HepG2 (cell line): Measurements from ENCODE around the gene NATD1. TPM values are rescaled to one million over a fixed set of nuclear protein-coding genes. Genes with fewer than 3 reads are reported as not detected.

Source experiments
- CSRNP2 ChIP-seq: sonication (generic); formaldehyde crosslinking; conservative IDR thresholded peaks from 2 replicates; pipeline ENCODE4 v1.8.0; 2022; ENCODE audit warnings: low read depth, missing genetic modification reagents
- HDAC6 ChIP-seq: fragments of 200-600 bp; sonication (generic); IDR thresholded peaks from 2 replicates; pipeline ENCODE4 v1.7.0; 2017; ENCODE audit warnings: mild to moderate bottlenecking, antibody characterized with exemption, low read length, low read depth
- HNF4A ChIP-seq: sonication (generic); formaldehyde crosslinking; IDR thresholded peaks from 2 replicates; pipeline ENCODE4 v1.4.0; 2020; ENCODE audit warnings: missing genetic modification reagents
- NR2C2 ChIP-seq: sonication (generic); formaldehyde crosslinking; IDR thresholded peaks from 2 replicates; pipeline ENCODE4 v1.4.0; 2020; ENCODE audit warnings: missing genetic modification reagents, mild to moderate bottlenecking, moderate library complexity, borderline replicate concordance
- ZBTB1 ChIP-seq: sonication (generic); formaldehyde crosslinking; IDR thresholded peaks from 2 replicates; pipeline ENCODE4 v1.4.0; 2020; ENCODE audit warnings: missing genetic modification reagents, borderline replicate concordance
- ZBTB8A ChIP-seq: sonication (generic); formaldehyde crosslinking; IDR thresholded peaks from 2 replicates; pipeline ENCODE4 v1.4.0; 2020; ENCODE audit warnings: mild to moderate bottlenecking, low read depth, missing genetic modification reagents, borderline replicate concordance
- ZNF138 ChIP-seq: sonication (generic); formaldehyde crosslinking; IDR thresholded peaks from 2 replicates; pipeline ENCODE4 v1.5.0; 2020; ENCODE audit warnings: mild to moderate bottlenecking, low read depth, missing genetic modification reagents
- ZNF326 ChIP-seq: sonication (generic); formaldehyde crosslinking; IDR thresholded peaks from 2 replicates; pipeline ENCODE4 v1.4.0; 2020; ENCODE audit warnings: missing genetic modification reagents, borderline replicate concordance
- ZNF543 ChIP-seq: sonication (generic); formaldehyde crosslinking; IDR thresholded peaks from 2 replicates; pipeline ENCODE4 v1.4.0; 2020; ENCODE audit warnings: mild to moderate bottlenecking, missing genetic modification reagents
- ZNF660 ChIP-seq: sonication (generic); formaldehyde crosslinking; IDR thresholded peaks from 2 replicates; pipeline ENCODE4 v1.5.1; 2020; ENCODE audit warnings: mild to moderate bottlenecking, low read depth, missing genetic modification reagents, borderline replicate concordance
- polyA plus RNA-seq, 8 experiments: library from polyadenylated mRNA; depleted of rRNA in 3 of 8; stranded (reverse) in 7 of 8; unstranded in 1 of 8; fragments of >200 nt; fragmentation: Illumina TruSeq in 4 of 8; extraction: Trizol in 4 of 8; gene quantifications; 2 replicates each; pipeline versions ENCODE4 v1.2.1 to v1.2.3, GENCODE V29; 2011 to 2016; ENCODE audit warnings: low read depth in 4 of 8, missing spikeins in 1 of 8, mixed read lengths in 1 of 8; ENCODE audit not compliant: insufficient read depth in 1 of 8
- total RNA-seq, 5 experiments: library from RNA; depleted of rRNA; stranded (reverse); fragments of >200 nt; fragmentation: Illumina TruSeq; extraction: Trizol; gene quantifications; 2 replicates each; pipeline ENCODE4 v1.2.3, GENCODE V29; 2016; ENCODE audit warnings: low read depth in 1 of 5
- TF ChIP-seq, protein P1 (sequence below): sonication (generic); formaldehyde crosslinking; IDR thresholded peaks from 2 replicates; pipeline ENCODE4 v1.4.0; 2020; ENCODE audit warnings: missing genetic modification reagents
- TF ChIP-seq, protein P2 (sequence below), 2 experiments: sonication (generic) in 1 of 2; formaldehyde crosslinking in 1 of 2; IDR thresholded peaks; 2 replicates each; pipeline versions ENCODE4 v1.5.1 to v1.6.1; 2011 to 2020; ENCODE audit warnings: borderline replicate concordance in 1 of 2, low read depth in 1 of 2, low read length in 1 of 2, mild to moderate bottlenecking in 1 of 2, missing genetic modification reagents in 1 of 2, moderate library complexity in 1 of 2
- TF ChIP-seq, protein P3 (sequence below): sonication (generic); formaldehyde crosslinking; IDR thresholded peaks from 2 replicates; pipeline ENCODE4 v1.4.0; 2020; ENCODE audit warnings: mild to moderate bottlenecking, missing genetic modification reagents
- TF ChIP-seq, protein P4 (sequence below): sonication (generic); formaldehyde crosslinking; IDR thresholded peaks from 2 replicates; pipeline ENCODE4 v1.4.0; 2020; ENCODE audit warnings: mild to moderate bottlenecking, low read depth, missing genetic modification reagents
- TF ChIP-seq, protein P5 (sequence below): sonication (generic); formaldehyde crosslinking; IDR thresholded peaks from 2 replicates; pipeline ENCODE4 v1.5.0; 2020; ENCODE audit warnings: missing genetic modification reagents

NATD1 gene
- total and polyA plus RNA-seq, 2 of the 13 experiments (the other 11 are each of a cell fraction or from before 2014, with no cell fraction given): 0.31 to 2.3 TPM

DNA sequence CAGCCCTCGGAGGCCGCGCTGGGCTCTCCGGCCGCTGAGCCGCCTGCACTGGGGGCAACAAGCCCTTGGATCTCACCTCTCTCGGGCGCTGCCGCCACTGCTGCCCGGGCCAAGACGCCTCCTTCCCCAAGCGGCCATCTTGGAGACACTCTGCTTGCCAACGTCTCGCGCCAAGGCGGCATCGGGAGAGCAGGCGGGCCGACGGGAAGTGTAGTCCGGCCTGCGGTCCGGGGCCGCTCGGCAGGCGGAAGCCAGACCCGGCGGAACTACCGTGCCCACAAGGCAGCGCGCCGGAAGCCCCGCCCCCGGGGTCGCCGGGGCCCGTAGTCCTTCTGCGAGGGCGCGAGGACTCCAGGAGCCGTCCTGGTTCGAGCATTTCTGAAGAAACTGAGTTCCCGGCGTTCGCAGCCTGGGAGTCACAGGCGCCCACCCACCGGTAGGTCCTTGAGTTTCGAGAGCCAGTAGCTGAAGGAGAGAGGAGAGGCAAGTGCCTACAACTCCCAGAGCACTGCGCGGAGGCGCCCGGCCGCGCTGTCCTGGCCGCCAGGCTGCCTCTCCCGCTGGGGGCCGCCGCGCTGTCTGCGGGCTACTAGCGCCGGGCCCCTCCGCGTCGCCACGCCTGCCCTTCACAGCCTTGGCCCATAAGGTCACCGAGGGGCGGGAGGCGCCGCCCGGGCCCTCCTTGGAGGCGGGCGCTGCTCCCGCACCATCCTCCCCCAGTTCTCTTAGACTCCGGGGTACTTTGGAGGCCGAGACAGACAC lies 39.0 kb downstream of the NATD1 start, which contains the start of gene TMEM11 (continued):
- peak; percentile 74 for TF ChIP-seq ZNF543
- TF ChIP-seq, protein P1, sequence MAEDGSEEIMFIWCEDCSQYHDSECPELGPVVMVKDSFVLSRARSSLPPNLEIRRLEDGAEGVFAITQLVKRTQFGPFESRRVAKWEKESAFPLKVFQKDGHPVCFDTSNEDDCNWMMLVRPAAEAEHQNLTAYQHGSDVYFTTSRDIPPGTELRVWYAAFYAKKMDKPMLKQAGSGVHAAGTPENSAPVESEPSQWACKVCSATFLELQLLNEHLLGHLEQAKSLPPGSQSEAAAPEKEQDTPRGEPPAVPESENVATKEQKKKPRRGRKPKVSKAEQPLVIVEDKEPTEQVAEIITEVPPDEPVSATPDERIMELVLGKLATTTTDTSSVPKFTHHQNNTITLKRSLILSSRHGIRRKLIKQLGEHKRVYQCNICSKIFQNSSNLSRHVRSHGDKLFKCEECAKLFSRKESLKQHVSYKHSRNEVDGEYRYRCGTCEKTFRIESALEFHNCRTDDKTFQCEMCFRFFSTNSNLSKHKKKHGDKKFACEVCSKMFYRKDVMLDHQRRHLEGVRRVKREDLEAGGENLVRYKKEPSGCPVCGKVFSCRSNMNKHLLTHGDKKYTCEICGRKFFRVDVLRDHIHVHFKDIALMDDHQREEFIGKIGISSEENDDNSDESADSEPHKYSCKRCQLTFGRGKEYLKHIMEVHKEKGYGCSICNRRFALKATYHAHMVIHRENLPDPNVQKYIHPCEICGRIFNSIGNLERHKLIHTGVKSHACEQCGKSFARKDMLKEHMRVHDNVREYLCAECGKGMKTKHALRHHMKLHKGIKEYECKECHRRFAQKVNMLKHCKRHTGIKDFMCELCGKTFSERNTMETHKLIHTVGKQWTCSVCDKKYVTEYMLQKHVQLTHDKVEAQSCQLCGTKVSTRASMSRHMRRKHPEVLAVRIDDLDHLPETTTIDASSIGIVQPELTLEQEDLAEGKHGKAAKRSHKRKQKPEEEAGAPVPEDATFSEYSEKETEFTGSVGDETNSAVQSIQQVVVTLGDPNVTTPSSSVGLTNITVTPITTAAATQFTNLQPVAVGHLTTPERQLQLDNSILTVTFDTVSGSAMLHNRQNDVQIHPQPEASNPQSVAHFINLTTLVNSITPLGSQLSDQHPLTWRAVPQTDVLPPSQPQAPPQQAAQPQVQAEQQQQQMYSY (CRISPR knock-in tag): peak; percentile 3; the same call in 1 of the 2 replicates
- TF ChIP-seq, protein P2, sequence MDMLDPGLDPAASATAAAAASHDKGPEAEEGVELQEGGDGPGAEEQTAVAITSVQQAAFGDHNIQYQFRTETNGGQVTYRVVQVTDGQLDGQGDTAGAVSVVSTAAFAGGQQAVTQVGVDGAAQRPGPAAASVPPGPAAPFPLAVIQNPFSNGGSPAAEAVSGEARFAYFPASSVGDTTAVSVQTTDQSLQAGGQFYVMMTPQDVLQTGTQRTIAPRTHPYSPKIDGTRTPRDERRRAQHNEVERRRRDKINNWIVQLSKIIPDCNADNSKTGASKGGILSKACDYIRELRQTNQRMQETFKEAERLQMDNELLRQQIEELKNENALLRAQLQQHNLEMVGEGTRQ (IDR thresholded peaks at IDR 0.05; ENCODE audit: low read depth, low read length): no peak
- TF ChIP-seq, protein P2 (CRISPR knock-in tag; IDR thresholded peaks at IDR 0.05; ENCODE audit: borderline replicate concordance): no peak
- no peak for TF ChIP-seq CSRNP2 (CRISPR knock-in tag)
- TF ChIP-seq HDAC6: no peak
- TF ChIP-seq ZNF138 (CRISPR knock-in tag): 0 out of 2 replicates have a peak, but pooled peaks have one; percentile 52
- no peak for TF ChIP-seq ZBTB1 (CRISPR knock-in tag)
- TF ChIP-seq, protein P3, sequence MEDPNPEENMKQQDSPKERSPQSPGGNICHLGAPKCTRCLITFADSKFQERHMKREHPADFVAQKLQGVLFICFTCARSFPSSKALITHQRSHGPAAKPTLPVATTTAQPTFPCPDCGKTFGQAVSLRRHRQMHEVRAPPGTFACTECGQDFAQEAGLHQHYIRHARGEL (CRISPR knock-in tag): no peak
- no peak for TF ChIP-seq ZNF326 (CRISPR knock-in tag)
- no peak for TF ChIP-seq ZNF660 (CRISPR knock-in tag)
- TF ChIP-seq NR2C2 (CRISPR knock-in tag): peak; percentile 98
- no peak for TF ChIP-seq ZBTB8A (CRISPR knock-in tag)
- peak; percentile 12; the same call in 1 of the 2 replicates for TF ChIP-seq HNF4A (CRISPR knock-in tag)
- TF ChIP-seq, protein P4, sequence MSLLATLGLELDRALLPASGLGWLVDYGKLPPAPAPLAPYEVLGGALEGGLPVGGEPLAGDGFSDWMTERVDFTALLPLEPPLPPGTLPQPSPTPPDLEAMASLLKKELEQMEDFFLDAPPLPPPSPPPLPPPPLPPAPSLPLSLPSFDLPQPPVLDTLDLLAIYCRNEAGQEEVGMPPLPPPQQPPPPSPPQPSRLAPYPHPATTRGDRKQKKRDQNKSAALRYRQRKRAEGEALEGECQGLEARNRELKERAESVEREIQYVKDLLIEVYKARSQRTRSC (CRISPR knock-in tag): no peak
- TF ChIP-seq, protein P5, sequence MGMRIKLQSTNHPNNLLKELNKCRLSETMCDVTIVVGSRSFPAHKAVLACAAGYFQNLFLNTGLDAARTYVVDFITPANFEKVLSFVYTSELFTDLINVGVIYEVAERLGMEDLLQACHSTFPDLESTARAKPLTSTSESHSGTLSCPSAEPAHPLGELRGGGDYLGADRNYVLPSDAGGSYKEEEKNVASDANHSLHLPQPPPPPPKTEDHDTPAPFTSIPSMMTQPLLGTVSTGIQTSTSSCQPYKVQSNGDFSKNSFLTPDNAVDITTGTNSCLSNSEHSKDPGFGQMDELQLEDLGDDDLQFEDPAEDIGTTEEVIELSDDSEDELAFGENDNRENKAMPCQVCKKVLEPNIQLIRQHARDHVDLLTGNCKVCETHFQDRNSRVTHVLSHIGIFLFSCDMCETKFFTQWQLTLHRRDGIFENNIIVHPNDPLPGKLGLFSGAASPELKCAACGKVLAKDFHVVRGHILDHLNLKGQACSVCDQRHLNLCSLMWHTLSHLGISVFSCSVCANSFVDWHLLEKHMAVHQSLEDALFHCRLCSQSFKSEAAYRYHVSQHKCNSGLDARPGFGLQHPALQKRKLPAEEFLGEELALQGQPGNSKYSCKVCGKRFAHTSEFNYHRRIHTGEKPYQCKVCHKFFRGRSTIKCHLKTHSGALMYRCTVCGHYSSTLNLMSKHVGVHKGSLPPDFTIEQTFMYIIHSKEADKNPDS (CRISPR knock-in tag): no peak
